Vagina (tissue), 2 donors: Measurements from ENCODE around the gene HOXB1.

Experiments used
- POLR2A ChIP-seq, 2 donors: fragments of 450-650 bp; IDR thresholded peaks; one replicate each; pipeline ENCODE4 v1.6.1; 2017; ENCODE audit warnings: antibody characterized with exemption in 2 of 2, mild to moderate bottlenecking in 2 of 2, moderate library complexity in 2 of 2
- POLR2AphosphoS5 ChIP-seq, 2 donors: sonication (generic); formaldehyde crosslinking; IDR thresholded peaks; one replicate each; pipeline ENCODE4 v1.9.0; 2017; ENCODE audit warnings: antibody characterized with exemption in 2 of 2, mild to moderate bottlenecking in 2 of 2, low read depth in 1 of 2; ENCODE audit not compliant: insufficient read depth in 1 of 2

DNA sequence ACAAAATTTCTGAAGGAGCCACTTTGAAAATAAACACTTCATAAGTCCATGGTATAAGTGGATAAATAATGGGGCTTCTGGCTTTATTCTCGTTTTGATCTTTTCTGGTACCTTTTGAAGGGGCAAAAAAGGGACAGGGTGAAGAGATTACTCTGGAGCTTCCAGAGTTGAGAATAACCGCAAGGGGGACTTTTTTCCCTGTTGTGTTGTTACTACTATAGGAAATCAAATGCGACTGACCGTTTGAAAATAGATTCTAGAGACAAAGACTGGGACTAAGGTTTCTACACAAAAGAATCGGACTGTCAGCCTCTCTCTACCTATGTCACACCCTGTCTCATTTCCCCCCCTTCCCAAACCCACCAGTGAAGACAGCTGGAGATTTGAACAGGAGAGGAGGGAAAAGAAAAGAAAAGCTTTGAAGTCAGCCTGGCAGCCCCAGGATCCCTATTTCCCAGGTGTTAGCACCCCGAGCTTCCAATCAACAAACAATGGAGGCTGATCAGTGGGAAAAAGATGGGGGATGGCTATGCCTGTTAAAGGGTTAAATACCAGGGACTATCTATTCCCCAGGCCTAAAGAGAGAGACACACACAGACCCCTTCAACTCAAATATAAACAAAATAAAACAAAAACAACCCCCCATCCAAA, 39.0 kb upstream of the HOXB1 start:
- TF ChIP-seq POLR2A (IDR thresholded peaks at IDR 0.05) (no peak), POLR2AphosphoS5 (IDR thresholded peaks at IDR 0.05; ENCODE audit: insufficient read depth in 1 of 2, low read depth in 1 of 2) (no peak)
